Measurements from ENCODE around the gene CHCHD3. TPM values are rescaled to one million over a fixed set of nuclear protein-coding genes. Genes with fewer than 3 reads are reported as not detected.

Gene CHCHD3
- total and polyA plus RNA-seq, 4 donors = 25.5 to 37.8 (median 31.8) TPM

DNA sequence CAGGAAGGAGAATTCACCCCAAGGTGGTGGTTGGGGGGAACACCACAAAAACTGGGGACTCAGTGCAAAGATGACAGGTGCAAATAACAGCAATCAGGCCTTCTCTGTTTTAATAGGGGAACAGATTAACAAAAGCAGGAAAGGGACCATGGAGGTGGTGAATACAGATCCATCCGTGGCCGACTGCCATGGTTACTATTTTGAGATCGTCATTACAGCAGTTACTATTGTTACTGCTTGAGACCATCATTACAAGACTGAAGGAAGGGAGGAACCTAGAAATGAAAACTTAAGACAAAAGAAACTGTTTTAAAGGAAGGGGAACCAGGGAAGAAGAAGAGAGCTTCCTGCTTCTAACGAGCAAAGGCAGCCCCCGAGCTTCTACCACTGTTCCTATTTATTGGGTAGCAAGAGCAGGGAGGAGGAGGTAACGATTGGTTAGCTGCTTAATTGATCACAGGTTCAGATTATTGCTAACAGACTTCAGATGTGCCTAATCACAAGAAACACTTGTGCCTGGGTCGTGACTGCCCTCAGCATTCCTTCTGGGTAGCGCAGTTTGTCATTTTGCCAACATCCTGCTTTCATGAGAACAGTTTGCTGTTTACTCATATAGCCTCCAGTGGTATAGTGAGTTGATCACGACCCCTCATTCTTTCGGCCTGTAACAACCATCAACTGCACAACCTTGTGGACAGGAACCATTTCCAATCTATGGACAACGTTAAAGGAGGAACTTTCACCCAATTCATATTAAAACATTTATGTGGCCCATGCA lies 216.3 kb downstream of the CHCHD3 start:
- DNase-seq (ENCODE audit: low spot score) = no peak
- Histone ChIP-seq H3K27ac (ENCODE audit: low read depth in 1 of 2, low read length in 2 of 2) (no peak overlapping the region), H3K4me3 (ENCODE audit: low read depth in 1 of 3, low read length in 3 of 3) (no peak overlapping the region), H3K9me3 (ENCODE audit: control insufficient read depth in 4 of 4, low read length in 3 of 4) (peaks cover 0 to 5% (median 2%) of the 10 kb centered on the region in 4 donors), H3K9ac (ENCODE audit: low read depth in 1 of 2, low read length in 2 of 2) (no peak overlapping the region), H3K27me3 (ENCODE audit: control insufficient read depth in 4 of 4, insufficient read depth in 4 of 4, low read length in 3 of 4) (no peaks in the 10 kb centered on the region), H3K36me3 (ENCODE audit: control insufficient read depth in 4 of 4, insufficient read depth in 3 of 4, low read depth in 1 of 4, low read length in 3 of 4) (no peaks in the 10 kb centered on the region), H3K4me1 (ENCODE audit: control insufficient read depth in 4 of 4, insufficient read depth in 4 of 4, low read length in 3 of 4) (no peaks in the 10 kb centered on the region)
- WGBS = 81% methylated on average over 11 of the region's 11 CpGs
- TF ChIP-seq EGR1 (IDR thresholded peaks at IDR 0.05; ENCODE audit: low read depth in 2 of 2) (no peak), JUND (IDR thresholded peaks at IDR 0.05) (no peak), REST (IDR thresholded peaks at IDR 0.05) (no peak), ATF3 (IDR thresholded peaks at IDR 0.05) (no peak), RAD21 (IDR thresholded peaks at IDR 0.05) (no peak), ZBTB33 (IDR thresholded peaks at IDR 0.05) (no peak), RXRA (IDR thresholded peaks at IDR 0.05) (no peak), CTCF (IDR thresholded peaks at IDR 0.05; ENCODE audit: low read depth, low read length, missing input control) (no peak), FOXA1 (IDR thresholded peaks at IDR 0.05) (no peak), TAF1 (conservative IDR thresholded peaks at IDR 0.05) (no peak)

- H3K27ac ChIP-seq (ENCODE audit: low read depth in 1 of 2, low read length in 2 of 2) = no peak overlapping the region
- DNase-seq (ENCODE audit: low spot score) = no peak
- H3K4me1 ChIP-seq (ENCODE audit: control insufficient read depth in 4 of 4, insufficient read depth in 4 of 4, low read length in 3 of 4) = no peaks in the 10 kb centered on the region
- peaks cover 0 to 5% (median 2%) of the 10 kb centered on the region in 4 donors for H3K9me3 ChIP-seq (ENCODE audit: control insufficient read depth in 4 of 4, low read length in 3 of 4)
- no peaks in the 10 kb centered on the region for H3K27me3 ChIP-seq (ENCODE audit: control insufficient read depth in 4 of 4, insufficient read depth in 4 of 4, low read length in 3 of 4)
- H3K4me3 ChIP-seq (ENCODE audit: low read depth in 1 of 3, low read length in 3 of 3) = no peak overlapping the region
- H3K9ac ChIP-seq (ENCODE audit: low read depth in 1 of 2, low read length in 2 of 2) = no peak overlapping the region
- TF ChIP-seq JUND (IDR thresholded peaks at IDR 0.05) (no peak), YY1 (IDR thresholded peaks at IDR 0.05) (no peak), ZBTB33 (IDR thresholded peaks at IDR 0.05) (no peak), RXRA (IDR thresholded peaks at IDR 0.05) (no peak)
- H3K36me3 ChIP-seq (ENCODE audit: control insufficient read depth in 4 of 4, insufficient read depth in 3 of 4, low read depth in 1 of 4, low read length in 3 of 4) = no peaks in the 10 kb centered on the region
- WGBS = 98% methylated on average over 4 of the region's 4 CpGs
Measured at GRCh38 chr7:132861940-132862554, 219.8 kb downstream of the CHCHD3 start.

Measured in liver (tissue), 9 donors.